Posterior vena cava (tissue), 2 donors: ENCODE measurements around the gene ARPC2. TPM values are rescaled to one million over a fixed set of nuclear protein-coding genes. Genes with fewer than 3 reads are reported as not detected.
A peak's percentile ranks its signal among the peaks of the same experiment; 100 is the strongest.

ENCODE experiments used
- DNase-seq: peaks from one replicate; pipeline ENCODE4 v3.0.0-alpha.2; 2020; ENCODE audit warnings: low spot score
- intact Hi-C, 2 donors: fragments of 100-400 bp; cut with DNase I; formaldehyde crosslinking; loops; one replicate each; pipeline versions ENCODE4 v1.14.1 to v1.14.2; 2022 to 2023
- microRNA-seq, 2 donors: library from miRNA; unstranded; fragments of <30 nt; microRNA quantifications; one replicate each; pipeline ENCODE4 v1.2.0, GENCODE V29; 2020 to 2021; ENCODE audit warnings: borderline microRNAs expressed in 2 of 2
- total RNA-seq, 2 donors: library from RNA; stranded (reverse); fragmentation: NEBNext Ultra II Directional; extraction: Animal tissue kit (Norgen Biotek cat#: 25700); gene quantifications; one replicate each; pipeline ENCODE4 v1.2.1, GENCODE V29; 2021
- donor health status: DM: yes; HTN: yes; CAD: no.
- donor health status: DM: yes; HTN: yes; CAD: no.

ARPC2 gene
- total RNA-seq, 2 donors from 2014 or later: 258 to 291 TPM

DNA sequence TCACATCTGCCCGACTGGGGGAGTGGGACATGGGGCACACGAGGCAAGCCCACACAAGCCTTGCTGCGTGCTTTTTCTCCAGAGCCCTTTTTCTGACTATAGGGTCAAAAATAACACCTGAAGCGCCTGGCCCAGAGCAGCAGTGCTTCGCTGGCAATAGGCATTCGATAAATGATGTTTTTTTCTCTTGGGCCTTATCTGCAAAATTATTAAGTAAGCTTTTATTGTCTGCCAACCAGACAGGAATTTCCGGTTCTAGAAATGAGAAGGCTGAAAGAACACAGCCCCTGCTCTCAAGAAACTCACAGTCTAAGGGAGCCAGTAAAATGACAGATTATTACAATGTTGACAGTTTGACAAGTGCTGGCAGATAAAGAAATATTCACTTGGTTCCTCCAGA, 78.0 kb downstream of the ARPC2 start:
- intact Hi-C loops: loop anchor here in 1 of 2 donors (10.0 kb wide), 1 partner anchor 100 kb away; the partner anchor contains the start of gene CTDSP1
- DNase-seq: no peak

DNA sequence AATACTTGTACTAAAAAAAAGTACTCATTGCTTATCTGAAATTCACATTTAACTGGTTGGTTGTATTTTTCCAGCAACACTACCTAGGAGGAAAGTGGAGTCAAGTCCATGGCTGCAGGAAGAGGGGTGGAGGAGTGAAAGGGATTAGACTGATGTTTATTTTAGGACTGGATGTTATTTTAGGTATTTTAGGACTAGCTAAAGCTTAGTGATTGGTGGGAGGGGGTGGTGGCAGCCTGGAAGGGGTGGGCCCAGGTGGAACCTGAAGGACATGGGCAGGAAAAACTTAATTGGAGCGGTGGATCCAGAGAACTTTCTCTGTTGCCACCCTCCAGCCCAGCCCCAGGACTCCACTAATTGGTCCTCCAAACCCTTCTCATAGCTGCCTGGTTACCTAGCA, 79.2 kb downstream of the ARPC2 start:
- intact Hi-C loops: loop anchor here in 1 of 2 donors (10.0 kb wide), 1 partner anchor 99 kb away; the partner anchor contains the start of gene CTDSP1
- DNase-seq: no peak

DNA sequence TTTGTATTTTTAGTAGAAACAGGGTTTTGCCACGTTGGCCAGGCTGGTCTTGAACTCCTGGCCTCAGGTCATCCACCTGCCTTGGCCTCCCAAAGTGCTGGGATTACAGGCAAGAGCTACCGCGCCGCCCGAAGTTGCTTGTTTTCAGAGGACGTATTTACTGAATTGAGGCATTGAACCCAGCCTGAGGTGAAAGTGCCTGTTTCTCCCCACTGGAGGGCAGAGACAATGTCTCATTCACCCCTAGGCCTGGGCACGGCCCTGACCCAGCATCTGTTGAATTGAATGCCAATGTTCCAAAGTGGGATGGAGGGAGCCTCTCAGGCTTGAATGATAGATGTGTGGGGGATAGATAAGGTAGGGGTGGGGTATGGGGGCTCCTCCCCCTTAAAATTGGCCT, 79.9 kb downstream of the ARPC2 start:
- no peak for DNase-seq
- intact Hi-C loops: loop anchor here in 1 of 2 donors (10.0 kb wide), 1 partner anchor 98 kb away; the partner anchor contains the start of gene CTDSP1

DNA sequence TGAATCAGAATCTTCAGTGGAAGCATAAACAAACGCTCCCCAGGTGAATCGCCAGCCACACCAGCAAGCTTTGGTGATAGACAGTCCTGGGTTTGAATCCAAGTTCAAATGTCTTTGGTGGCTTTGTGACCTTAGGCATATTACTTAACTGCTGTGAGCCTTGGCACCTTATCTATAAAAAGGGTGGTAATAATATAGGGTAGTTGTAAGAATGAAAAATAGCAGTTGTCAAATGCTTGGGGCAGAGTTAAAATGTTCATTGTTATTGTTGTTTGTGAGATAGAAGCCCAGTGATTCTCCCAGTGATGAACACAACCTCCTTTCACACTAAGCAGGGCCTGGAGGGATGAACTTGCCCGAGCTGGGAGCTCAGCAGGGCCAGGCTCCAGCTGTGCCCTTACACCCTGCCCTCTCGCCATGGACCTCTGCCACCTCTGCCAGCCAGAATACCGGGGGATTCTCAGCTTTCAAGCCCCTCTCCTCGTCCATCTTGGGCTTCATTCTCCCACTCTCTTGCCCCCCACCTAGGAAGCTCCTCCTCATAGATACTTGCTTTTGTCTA, 81.4 kb downstream of the ARPC2 start:
- intact Hi-C loops: loop anchor here in 1 of 2 donors (10.0 kb wide), 1 partner anchor 96 kb away; the partner anchor contains the start of gene CTDSP1
- DNase-seq: no peak

DNA sequence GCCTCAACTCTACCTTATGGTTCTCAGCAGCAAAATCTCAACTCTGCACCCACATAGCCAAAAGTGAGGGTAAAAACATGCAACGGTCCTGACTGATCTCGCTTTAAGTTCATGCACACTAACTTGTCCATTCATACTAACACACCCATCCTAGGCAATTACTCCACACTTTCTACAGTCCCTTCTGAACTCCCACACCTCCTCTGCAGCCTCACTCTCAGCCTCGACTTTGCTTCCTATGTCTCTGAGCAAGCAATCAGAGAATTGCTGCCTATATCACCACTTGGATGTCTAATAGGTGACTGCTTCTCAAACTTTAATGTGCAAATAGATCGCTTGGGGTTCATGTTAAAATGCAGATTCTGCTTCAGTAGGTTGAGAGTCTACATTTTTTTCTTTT, 83.2 kb downstream of the ARPC2 start:
- intact Hi-C loops: loop anchor here (5.0 kb wide), 1 partner anchor 57 kb away; the partner anchor contains the start of gene CATIP (in 2 of the 2)
- no peak for DNase-seq

DNA sequence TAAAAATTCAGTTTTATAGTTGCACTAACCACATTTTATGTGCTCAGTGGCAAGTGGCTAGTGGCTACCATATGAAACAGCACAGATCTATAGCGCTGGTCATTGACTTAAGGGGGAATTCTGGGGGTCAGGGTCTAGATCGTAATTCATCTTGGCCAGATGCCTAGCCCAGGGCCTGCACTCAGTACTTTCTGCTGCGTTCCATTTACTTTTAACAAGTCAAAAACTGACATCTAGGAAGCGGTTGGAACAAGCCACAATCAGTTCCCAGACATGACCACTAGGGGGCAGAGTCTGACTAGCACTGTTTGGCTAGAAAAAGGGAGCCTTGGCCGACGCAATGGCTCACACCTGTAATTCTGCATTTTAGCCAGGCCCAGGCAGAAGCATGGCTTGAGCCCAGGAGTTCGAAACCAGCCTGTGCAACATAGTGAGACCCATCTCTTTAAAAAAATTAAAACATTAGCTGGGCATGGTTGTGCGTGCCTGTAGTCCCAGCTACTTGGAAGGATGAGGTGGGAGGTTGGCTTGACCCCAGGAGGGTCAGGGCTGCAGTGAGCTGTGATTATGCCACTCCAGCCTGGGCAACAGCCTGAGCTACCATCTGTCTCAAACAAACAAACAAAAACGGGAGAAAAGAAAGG, 84.3 kb downstream of the ARPC2 start:
- intact Hi-C loops: loop anchor here (5.0 kb wide), 1 partner anchor 56 kb away; the partner anchor contains the start of gene CATIP (in 2 of the 2)
- DNase-seq: peak; percentile 89

Small RNA genes within 50 kb of the gene (microRNA-seq; reads per million reads assigned to microRNA genes)
- 1.8 to 3.9 reads per million in 2 donors for gene MIR6513

Other genes starting within 250 kb of the ARPC2 start
- gene TNS1, start 214.2 kb upstream of the ARPC2 start, total RNA-seq: 1,000 to 10,000 TPM; 1,255 to 1,508 TPM
- gene RUFY4, start 147.9 kb upstream of the ARPC2 start, total RNA-seq: under 1 TPM in 1 of 2 donors, not detected in 1; 0.14 TPM
- 1 to 10 TPM; 2.0 to 2.5 TPM for gene CXCR2, start 91.2 kb upstream of the ARPC2 start, total RNA-seq
- gene CXCR1, start 50.2 kb upstream of the ARPC2 start, total RNA-seq: 1 to 10 TPM; 1.1 to 2.5 TPM
- 1 to 10 TPM; 1.2 to 4.2 TPM for gene GPBAR1, start 43.8 kb downstream of the ARPC2 start, total RNA-seq
- 10 to 100 TPM; 43.3 to 45.0 TPM for gene AAMP, start 52.9 kb downstream of the ARPC2 start, total RNA-seq
- 10 to 100 TPM; 29.8 to 45.3 TPM for gene PNKD, start 53.3 kb downstream of the ARPC2 start, total RNA-seq
- 100 to 1,000 TPM; 191 to 195 TPM for gene TMBIM1, start 75.3 kb downstream of the ARPC2 start, total RNA-seq
- gene CATIP, start 139.7 kb downstream of the ARPC2 start, total RNA-seq: not detected
- 10 to 100 TPM; 28.8 to 77.1 TPM for gene SLC11A1, start 165.1 kb downstream of the ARPC2 start, total RNA-seq
- 100 to 1,000 TPM; 112 to 142 TPM for gene CTDSP1, start 182.7 kb downstream of the ARPC2 start, total RNA-seq
- gene VIL1, start 201.9 kb downstream of the ARPC2 start, total RNA-seq: not detected